Colon (tissue), 2 donors: Measurements from ENCODE around the gene RBM15B.
"Not testable (repeated sequence)": the region's sequence is repeated elsewhere in the genome, so short reads cannot be mapped to it uniquely, and the experiment has no call there.

Source experiments
- FAIRE-seq: peaks from 2 replicates; lab custom pipeline; 2012; peaks lifted over from hg19 to GRCh38; lab: Jason Lieb, UNC
- donor health status: control.
- donor health status: control.

The RBM15B gene

GRCh38 chr3:51379301-51379700, 11.8 kb upstream of the RBM15B start:
- no peak for FAIRE-seq

- no peak for FAIRE-seq
Measured at GRCh38 chr3:51379746-51380455, 11.2 kb upstream of the RBM15B start.

DNA sequence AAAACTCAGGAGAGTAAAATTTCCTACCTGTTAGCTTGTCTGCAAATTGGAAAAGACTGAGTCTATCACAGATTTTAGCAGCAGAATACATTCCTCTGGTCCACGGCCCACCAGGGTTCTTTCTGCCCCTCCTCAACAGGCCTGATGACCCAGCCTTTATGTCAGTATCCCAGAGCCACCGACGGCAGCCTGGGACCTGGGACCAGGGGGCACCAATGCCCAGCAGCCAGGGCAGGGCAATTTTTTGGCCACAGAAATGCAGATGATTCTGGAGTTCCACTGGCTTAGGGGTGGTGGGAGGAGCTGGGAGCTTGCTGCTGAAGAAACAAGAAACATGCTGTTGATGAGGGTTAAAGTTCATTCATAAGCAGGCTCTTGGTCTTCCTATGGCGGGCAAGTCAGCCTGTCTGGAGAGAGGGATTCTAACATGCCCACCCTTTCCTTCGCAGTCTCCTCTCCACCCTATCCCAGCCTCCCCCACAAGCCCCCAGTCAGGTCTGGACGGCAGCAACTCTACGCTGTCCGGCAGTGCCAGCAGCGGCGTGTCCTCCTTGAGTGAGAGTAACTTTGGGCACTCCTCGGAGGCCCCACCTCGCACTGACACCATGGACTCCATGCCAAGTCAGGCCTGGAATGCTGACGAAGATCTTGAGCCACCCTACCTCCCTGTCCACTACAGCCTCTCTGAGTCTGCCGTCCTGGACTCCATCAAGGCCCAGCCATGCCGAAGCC, 10.3 kb upstream of the RBM15B start:
- no peak for FAIRE-seq

DNA sequence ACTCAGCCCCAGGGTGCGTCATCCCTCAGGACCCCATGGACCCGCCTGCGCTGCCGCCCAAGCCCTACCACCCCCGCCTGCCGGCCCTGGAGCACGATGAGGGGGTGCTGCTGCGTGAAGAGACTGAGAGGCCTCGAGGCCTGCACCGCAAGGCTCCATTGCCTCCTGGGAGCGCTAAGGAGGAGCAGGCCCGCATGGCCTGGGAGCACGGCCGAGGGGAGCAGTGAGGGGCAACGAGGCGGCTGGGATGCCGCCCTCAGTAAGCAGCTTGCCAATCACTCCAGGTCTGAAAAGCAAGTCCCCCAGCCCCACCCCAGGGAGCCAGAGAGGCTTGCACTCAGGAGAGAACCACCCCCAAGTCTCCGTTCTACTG, 9.8 kb upstream of the RBM15B start:
- FAIRE-seq, result no peak

DNA sequence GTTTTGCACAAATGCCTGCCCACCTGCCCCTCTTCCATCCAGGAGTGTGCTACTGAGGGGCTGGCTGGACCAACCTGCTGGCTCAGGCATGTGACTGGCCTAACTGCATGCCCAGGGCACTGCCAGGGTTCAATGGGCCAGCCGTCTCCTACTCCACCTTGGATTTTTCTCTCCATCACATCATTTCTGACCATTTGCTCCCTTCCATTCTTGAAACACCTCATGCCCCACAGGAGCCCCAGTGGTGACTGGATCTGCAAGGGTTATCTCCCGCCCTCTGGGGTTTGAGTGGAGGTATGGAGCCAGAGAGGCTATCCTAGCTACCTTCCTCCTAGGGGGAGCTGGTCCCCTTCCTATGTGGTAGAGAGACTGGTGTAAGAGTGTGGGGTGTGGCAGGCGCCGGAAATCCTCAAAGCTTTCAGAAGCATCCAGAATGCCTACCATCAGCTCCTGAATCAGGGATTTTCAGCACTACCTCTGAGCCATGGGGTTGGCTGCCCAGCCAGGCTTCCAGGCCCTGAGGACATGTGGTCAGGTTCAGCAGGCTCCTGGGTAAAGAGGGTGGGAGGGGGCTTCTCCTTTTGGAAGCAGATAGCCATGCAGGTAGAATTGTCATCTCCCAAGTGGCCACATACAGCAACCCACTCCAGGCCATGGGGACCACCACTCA, 8.9 kb upstream of the RBM15B start:
- no peak for FAIRE-seq

- FAIRE-seq, result no peak
Measured at GRCh38 chr3:51382947-51383578, 8.0 kb upstream of the RBM15B start.

- FAIRE-seq, result no peak
Measured at GRCh38 chr3:51384055-51384725, 6.9 kb upstream of the RBM15B start.

DNA sequence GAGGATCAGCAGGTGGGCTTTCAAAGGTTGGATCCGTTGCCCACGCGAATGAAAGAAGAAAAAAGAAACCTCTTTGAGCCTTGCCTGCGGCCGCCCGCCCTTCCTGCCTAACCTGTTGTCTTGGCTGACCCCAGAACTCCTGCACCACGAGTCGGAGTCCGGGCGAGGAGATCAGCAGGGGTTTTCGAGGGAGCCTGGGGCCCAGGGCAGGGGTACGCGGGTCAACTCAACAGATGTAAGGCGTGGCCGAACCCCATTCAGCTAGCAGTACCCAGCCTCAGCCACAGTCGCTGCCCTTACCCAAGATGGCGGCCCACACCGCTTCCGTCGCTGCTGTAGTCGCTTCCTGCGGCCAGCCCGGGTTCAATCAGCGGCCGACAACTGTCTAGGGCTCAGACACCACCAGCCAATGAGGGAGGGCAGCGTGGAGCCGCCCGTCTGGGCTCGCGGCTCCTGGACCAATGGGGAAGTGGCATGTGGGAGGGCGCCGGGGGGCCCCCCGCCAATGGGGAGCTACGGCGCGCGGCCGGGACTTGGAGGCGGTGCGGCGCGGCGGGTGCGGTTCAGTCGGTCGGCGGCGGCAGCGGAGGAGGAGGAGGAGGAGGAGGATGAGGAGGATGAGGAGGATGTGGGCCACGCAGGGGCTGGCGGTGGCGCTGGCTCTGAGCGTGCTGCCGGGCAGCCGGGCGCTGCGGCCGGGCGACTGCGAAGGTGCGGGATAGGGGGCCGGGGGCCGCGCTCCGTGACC, 6.2 kb upstream of the RBM15B start, which contains the start of gene MANF:
Gene MANF, plus strand, starts transcription at position 566 of the 748 bp plus-strand sequence. Its CDS starts 52 bp downstream, at position 618.
- peak; percentile 60 for FAIRE-seq

DNA sequence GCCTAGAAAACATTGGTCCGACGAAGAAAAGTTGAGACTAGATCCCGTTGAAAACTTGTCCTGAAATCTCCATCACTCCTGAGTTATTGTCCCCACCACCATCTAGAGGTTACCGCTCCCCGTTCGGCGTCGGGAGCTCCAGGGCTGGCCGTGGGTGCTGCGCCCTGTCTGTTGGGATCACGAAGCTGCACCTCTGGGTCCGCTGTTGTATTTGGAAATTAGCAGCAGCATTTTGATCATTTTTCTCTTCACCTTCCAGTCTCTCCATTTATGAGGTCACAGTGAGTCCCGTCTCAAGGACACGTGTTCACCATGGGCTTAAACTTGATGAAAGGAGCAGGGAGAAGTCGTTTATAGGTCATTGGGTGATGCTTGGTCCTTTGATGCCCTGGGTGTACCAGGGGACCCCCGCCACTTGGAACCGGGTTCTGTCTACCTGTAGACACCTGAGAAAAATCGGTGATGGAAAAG, 5.4 kb upstream of the RBM15B start:
- no peak for FAIRE-seq

GRCh38 chr3:51386159-51386851, 4.8 kb upstream of the RBM15B start:
- FAIRE-seq, result no peak

DNA sequence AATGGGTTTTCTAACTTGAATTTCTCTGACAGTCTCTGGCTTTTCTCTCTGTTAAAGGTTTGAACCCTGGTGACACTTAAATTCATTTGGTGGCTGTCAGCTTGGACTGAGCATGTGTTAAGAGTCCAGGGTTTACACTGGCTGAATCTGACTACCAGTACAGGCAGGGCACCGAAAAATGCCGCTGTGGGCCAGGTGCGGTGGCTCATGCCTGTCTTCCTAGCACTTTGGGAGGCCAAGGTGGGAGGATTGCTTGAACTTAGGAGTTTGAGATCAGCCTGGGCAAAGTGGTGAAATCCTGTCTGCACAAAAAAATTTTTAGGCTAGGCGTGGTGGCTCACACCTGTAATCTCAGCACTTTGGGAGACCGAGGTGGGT, 4.2 kb upstream of the RBM15B start:
- no peak for FAIRE-seq

GRCh38 chr3:51387281-51387680, 3.8 kb upstream of the RBM15B start:
- FAIRE-seq, result not testable (repeated sequence)

GRCh38 chr3:51388286-51389029, 2.6 kb upstream of the RBM15B start:
- FAIRE-seq, result no peak

- FAIRE-seq, result no peak
Measured at GRCh38 chr3:51389423-51390183, 1.5 kb upstream of the RBM15B start.

DNA sequence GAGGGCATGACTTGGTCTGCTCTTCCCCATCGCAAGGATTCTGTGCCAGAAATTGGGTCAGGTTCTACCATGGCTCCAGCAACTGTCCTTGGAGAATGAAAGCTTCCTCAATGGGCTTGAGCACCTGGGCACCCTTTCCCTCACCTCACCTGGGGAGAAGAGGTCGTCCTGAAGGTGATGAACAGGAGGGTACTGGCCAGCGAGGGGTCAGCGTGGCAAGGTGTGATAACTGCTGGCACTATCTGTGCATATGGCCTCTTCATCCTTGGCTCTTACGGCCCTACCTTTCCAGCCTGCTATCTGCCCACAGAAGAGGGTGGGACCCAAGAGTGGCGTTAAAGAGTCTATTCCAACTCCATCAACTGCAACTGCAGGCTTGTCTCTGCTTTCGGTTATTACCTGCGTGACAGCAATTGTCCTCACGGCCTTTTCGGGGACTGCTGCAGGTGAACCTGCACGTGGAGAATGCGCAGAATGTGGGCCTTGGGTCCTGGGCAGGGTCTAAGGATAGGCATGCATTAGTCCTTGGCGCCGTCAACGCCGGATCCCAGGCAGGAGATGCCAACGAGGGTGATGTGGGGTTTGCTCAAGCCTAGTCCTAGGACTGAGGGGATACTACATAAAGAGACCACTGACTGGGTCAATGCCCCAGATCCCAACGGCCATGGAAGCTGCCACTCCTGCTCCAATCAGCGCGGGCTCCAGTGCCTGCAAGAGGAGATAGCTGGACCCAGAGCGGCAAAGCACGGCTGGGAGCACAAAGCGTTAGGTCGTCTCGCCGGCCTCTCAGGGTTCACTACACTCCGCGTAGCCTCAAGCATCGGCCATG, 625 bp upstream of the RBM15B start:
- no peak for FAIRE-seq

DNA sequence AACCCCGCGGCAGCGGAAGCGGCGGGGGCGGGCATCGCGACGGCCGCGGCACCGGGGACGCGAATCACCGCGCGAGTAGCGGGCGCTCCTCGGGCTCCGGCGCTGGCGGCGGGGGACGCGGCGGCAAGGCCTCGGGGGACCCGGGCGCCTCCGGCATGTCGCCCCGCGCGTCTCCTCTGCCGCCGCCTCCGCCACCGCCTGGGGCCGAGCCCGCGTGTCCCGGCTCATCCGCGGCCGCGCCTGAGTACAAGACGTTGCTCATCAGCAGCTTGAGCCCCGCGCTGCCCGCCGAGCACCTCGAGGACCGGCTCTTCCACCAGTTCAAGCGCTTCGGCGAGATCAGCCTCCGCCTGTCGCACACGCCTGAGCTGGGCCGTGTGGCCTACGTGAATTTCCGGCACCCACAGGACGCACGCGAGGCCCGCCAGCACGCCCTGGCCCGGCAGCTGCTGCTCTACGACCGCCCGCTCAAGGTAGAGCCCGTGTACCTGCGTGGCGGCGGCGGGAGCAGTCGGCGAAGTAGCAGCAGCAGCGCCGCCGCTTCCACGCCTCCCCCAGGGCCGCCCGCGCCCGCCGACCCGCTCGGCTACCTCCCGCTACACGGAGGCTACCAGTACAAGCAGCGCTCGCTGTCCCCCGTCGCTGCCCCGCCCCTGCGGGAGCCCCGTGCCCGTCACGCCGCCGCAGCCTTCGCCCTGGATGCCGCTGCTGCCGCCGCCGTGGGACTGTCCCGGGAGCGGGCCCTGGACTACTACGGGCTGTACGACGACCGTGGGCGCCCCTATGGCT, 675 bp downstream of the RBM15B start:
- no peak for FAIRE-seq

DNA sequence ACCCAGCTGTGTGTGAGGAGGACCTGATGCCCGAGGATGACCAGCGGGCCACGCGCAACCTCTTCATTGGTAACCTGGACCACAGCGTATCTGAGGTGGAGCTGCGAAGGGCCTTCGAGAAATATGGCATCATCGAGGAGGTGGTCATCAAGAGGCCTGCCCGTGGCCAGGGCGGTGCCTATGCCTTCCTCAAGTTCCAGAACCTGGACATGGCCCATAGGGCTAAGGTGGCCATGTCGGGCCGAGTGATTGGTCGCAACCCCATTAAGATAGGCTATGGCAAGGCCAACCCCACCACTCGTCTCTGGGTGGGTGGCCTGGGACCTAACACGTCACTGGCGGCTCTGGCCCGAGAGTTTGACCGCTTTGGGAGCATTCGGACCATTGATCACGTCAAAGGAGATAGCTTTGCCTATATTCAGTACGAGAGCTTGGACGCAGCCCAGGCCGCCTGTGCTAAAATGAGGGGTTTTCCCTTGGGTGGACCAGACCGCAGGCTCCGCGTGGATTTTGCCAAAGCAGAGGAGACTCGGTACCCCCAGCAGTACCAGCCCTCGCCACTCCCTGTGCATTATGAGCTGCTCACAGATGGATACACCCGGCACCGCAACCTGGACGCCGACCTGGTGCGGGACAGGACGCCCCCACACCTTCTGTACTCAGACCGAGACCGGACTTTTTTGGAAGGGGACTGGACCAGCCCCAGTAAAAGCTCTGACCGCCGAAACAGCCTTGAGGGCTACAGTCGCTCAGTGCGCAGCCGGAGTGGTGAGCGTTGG, 1.5 kb downstream of the RBM15B start:
- FAIRE-seq, result no peak
